Left hindlimb (tissue), 1 donor: ENCODE data around the gene MAP2K3.
A peak's percentile ranks its signal among the peaks of the same experiment; 100 is the strongest.
"Not testable (repeated sequence)": the region's sequence is repeated elsewhere in the genome, so short reads cannot be mapped to it uniquely, and the experiment has no call there.

Experiments
- DNase-seq: peaks from one replicate; pipeline ENCODE4 v3.0.0-alpha.2; 2018

Gene MAP2K3

GRCh38 chr17:21314261-21314664 is 29.8 kb downstream of the MAP2K3 start:
- DNase-seq = not testable (repeated sequence)

- not testable (repeated sequence) for DNase-seq
Measured at GRCh38 chr17:21314701-21315111, 30.2 kb downstream of the MAP2K3 start.

GRCh38 chr17:21315246-21316000 is 30.9 kb downstream of the MAP2K3 start:
- DNase-seq = not testable (repeated sequence)

- DNase-seq = not testable (repeated sequence)
Measured at GRCh38 chr17:21316212-21316886, 31.8 kb downstream of the MAP2K3 start.

DNA sequence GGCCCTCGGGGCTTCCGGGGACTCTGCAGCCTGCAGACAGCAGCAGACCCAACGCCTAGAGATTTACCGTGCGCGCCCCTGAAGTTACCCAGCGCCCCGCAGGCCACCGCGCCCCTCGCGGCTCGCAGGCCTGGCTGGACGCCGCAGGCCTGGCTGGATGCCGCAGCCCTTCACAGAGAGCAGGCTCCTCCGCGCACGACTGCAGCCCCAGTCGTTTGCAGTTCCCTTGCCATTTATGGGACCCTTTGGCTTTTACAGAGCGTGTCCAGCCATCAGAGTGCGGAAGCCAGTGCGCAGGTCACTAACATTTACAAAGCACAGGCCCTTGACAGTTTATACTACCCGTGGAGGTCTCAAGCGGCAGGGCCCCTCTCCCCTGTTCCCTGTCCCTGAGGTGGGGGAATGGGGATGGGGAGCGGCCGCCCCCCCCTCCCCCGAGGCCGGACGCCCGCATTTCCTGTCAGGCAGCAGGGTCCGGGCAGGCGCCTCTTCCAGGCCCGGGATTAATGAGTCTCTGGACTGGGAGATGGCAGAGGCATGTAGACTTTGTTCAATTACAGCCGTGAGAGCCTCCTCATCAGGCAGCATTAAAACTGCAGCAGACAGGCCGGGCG is 32.5 kb downstream of the MAP2K3 start:
- DNase-seq = not testable (repeated sequence)

DNA sequence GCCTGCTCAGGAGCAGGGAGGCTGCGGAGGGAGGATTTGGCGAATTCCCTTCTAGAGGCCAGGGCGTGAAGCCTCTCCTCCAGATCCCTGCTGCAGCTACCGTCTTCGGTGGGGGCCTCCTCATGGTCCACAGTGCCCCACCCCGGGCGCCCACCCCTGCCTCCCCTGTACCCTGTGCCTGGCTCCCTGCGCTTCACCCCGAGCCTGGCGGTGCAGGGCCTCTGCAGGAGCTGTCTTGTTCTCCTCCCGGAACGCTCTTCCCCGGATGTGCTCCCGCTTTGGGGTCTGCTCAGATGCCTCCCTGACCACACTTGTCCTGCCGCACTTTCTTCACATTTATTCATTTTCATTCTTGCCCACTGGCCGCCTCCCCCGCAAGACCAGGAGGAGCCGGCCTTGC is 33.3 kb downstream of the MAP2K3 start:
- not testable (repeated sequence) for DNase-seq

GRCh38 chr17:21318439-21318838 is 33.9 kb downstream of the MAP2K3 start:
- DNase-seq = no peak

GRCh38 chr17:21318856-21319255 is 34.3 kb downstream of the MAP2K3 start:
- not testable (repeated sequence) for DNase-seq

DNA sequence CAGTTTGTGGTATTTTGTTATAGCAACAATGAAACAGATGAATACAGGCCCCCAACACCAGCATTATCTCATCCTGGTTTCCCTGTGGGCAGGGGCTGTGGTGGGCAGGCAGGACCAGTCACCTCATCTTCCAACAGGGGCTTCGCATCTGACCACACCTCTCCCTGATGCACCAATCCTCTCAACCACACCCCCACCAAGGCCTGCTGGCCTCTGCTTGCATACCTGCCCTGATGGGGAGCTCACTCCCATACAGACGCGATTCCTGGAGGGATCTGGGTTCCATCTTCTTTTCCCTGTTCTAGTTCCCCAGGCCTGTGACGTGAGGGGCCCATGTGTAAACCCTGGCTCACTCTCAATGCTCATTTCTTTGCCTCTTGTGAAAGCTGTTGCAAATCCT is 34.7 kb downstream of the MAP2K3 start:
- not testable (repeated sequence) for DNase-seq

GRCh38 chr17:21319686-21320375 is 35.3 kb downstream of the MAP2K3 start:
- DNase-seq = not testable (repeated sequence)

DNA sequence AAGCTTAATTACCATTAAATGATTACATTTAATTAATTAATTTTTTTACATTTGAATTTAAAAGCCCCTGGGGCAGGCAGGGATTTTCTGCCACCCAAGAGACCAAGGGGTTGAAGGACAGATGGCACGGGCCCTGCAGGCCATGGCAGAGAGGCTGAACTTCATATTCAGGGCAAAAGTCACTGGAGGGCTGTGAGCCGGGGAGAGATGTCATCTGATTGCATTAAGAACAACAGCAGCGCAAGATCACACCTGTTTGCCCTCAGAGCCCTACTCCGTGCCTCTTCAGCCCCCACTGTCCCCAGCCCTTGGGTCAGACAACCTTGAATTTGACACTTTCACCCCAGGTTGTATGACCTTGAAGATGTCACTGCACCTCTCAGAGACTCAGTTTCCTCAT is 35.9 kb downstream of the MAP2K3 start:
- not testable (repeated sequence) for DNase-seq

GRCh38 chr17:21321061-21321460 is 36.5 kb downstream of the MAP2K3 start:
- not testable (repeated sequence) for DNase-seq

- DNase-seq = not testable (repeated sequence)
Measured at GRCh38 chr17:21321744-21322191, 37.3 kb downstream of the MAP2K3 start.

GRCh38 chr17:21323257-21324111 is 39.0 kb downstream of the MAP2K3 start:
- DNase-seq = not testable (repeated sequence)

DNA sequence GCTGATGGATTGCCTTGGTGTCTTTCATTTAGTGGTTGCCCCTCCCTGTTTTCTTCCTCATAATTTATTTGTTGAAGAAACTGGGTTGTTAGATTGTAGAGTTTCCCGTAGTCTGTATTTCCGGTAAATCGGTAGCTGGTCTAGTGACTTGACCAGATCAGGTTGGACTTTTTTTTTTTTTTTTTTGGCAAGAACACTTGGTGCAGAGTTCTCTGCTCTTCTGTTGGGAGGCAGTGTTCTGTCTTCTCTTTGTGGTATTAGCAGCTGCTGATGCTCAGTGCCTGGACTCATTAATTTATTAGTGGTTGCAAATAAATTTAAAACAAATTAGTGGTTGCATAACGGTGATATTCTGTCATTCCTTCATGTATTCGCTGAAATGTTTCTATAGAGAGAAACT is 40.2 kb downstream of the MAP2K3 start:
- DNase-seq = not testable (repeated sequence)

DNA sequence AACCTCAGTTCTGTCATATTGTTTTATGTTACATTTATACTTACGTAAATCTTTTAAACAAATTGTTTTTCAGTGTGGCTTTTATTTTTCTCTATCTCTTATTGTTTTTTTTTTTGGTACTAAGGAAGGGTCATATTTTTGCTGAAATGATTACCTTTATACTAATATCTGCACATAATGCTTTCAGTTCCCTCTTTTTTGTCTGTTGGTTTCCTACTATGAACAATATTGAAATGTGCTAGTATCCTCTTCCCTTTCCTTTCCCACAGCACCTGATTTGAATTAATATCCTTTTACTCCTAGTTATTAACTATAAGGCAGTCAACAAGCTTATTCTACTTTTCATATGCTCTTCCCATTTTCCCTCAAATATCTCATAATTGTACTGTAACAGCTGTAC is 43.4 kb downstream of the MAP2K3 start:
- DNase-seq = not testable (repeated sequence)

DNA sequence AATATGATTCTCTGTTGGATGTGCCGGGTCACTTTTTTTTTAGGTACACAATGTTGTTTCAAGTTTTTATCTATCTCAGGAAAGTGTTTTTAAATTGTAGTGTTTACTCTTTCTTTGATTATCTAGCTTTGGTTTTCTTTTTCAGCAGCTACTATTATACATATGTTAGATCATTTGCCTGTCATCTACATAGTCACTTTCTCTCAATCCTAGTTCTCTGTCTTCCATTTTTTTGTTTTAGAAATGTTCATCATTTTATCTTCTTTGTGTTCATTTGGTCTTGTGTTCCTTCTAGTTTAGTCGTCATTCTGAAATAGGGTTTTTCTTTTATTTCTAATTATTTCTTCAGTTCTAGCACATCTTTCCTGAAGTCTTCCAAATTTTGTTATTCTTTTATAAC is 44.3 kb downstream of the MAP2K3 start:
- DNase-seq = not testable (repeated sequence)

- DNase-seq = peak; percentile 8
Measured at GRCh38 chr17:21330436-21331160, 46.1 kb downstream of the MAP2K3 start.

DNA sequence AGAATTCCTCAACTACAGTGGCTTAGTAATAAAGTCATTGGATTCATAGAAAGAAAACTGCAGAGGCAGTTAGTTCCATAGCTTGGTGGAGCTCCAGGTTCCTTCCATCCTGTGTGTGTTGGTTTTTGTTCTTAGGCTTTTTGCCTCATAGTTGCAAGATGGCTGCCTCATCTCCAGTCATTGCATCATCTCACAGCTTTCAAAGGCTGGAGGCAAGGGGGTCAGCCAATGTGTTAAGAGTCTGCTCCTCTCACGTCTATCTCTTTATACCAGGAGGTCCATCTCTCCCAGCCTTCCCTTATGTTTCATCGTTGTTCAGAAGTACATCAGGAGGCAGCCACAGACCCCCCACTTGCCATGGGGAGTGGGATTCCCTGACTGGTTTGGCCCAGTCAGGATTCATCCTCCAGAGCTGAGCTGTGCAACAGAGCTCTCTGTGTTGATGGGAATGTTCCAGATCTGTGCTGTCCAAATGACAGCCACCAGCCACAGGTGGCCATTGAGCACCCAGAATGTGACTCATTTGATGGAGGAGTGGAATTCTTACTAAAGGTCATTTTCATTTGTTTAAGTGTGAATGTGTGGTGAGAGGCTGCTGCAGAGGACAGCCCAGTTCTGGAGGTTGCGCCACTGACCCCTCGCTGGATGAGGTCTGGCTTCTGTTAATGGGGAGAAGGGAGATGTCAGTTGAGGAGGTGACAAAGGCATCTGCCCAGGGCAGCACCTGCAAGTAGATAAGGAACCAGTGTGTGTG is 52.2 kb downstream of the MAP2K3 start:
- peak; percentile 5 for DNase-seq

- DNase-seq = peak; percentile 21
Measured at GRCh38 chr17:21337981-21338625, 53.6 kb downstream of the MAP2K3 start.
